ENCODE results near the gene TSPEAR. TPM values are rescaled to one million over a fixed set of nuclear protein-coding genes. Genes with fewer than 3 reads are reported as not detected.

Gene TSPEAR
- total RNA-seq, 4 donors from 2014 or later, result not detected

- TF ChIP-seq CTCF (IDR thresholded peaks at IDR 0.05; ENCODE audit: low read depth), result no peak
These were observed 40.5 kb downstream of the TSPEAR start for GRCh38 chr21:44670642-44671432.

GRCh38 chr21:44667612-44668011 lies 43.8 kb downstream of the TSPEAR start:
- no peak for TF ChIP-seq CTCF (IDR thresholded peaks at IDR 0.05; ENCODE audit: low read depth)

- no peak for TF ChIP-seq CTCF (IDR thresholded peaks at IDR 0.05; ENCODE audit: low read depth)
These were observed 44.7 kb downstream of the TSPEAR start, which contains the start of gene KRTAP12-2 for GRCh38 chr21:44666401-44667320. KRTAP12-2 (minus strand) TSS chr21:44666927; CDS start chr21:44666886, 41 bp downstream.

- no peak for TF ChIP-seq CTCF (IDR thresholded peaks at IDR 0.05; ENCODE audit: low read depth)
These were observed 46.7 kb downstream of the TSPEAR start for GRCh38 chr21:44664691-44665090.

GRCh38 chr21:44658913-44659595 lies 52.3 kb downstream of the TSPEAR start:
- no peak for TF ChIP-seq CTCF (IDR thresholded peaks at IDR 0.05; ENCODE audit: low read depth)

GRCh38 chr21:44658541-44658910 lies 52.8 kb downstream of the TSPEAR start:
- TF ChIP-seq CTCF (IDR thresholded peaks at IDR 0.05; ENCODE audit: low read depth), result no peak

All from subcutaneous adipose tissue (tissue), 4 donors.